GM10266 (cell line): ENCODE data around the gene PPP6R3.

Source experiments
- DNase-seq: peaks from one replicate; pipeline ENCODE4 v3.0.0; 2012; ENCODE audit errors: extremely low spot score
- CTCF ChIP-seq: IDR thresholded peaks from 2 replicates; pipeline ENCODE4 v1.5.1; 2012; ENCODE audit warnings: mild to moderate bottlenecking, low read depth; ENCODE audit not compliant: control insufficient read depth, insufficient read depth; ENCODE audit errors: missing control alignments

The PPP6R3 gene

GRCh38 chr11:68506908-68507307 lies 46.4 kb downstream of the PPP6R3 start:
- TF ChIP-seq CTCF: no peak
- no peak for DNase-seq

GRCh38 chr11:68508425-68508824 lies 47.9 kb downstream of the PPP6R3 start:
- DNase-seq: no peak
- no peak for TF ChIP-seq CTCF

GRCh38 chr11:68509066-68509465 lies 48.5 kb downstream of the PPP6R3 start:
- no peak for DNase-seq
- no peak for TF ChIP-seq CTCF

GRCh38 chr11:68513930-68514487 lies 53.5 kb downstream of the PPP6R3 start:
- TF ChIP-seq CTCF: no peak
- DNase-seq: no peak

- TF ChIP-seq CTCF: no peak
- DNase-seq: no peak
These were observed 56.7 kb downstream of the PPP6R3 start for GRCh38 chr11:68517121-68517741.

- no peak for DNase-seq
- TF ChIP-seq CTCF: no peak
These were observed 57.6 kb downstream of the PPP6R3 start for GRCh38 chr11:68518191-68518590.

- DNase-seq: no peak
These were observed 61.6 kb downstream of the PPP6R3 start for GRCh38 chr11:68521969-68522652.

More at GRCh38 chr11:68521969-68522652, 61.6 kb downstream of the PPP6R3 start:
- no peak for TF ChIP-seq CTCF
